DLD1 (cell line): ENCODE measurements around the gene PRPF40A.

Source experiments
- in situ Hi-C: cut with HindIII; loops from 2 replicates; pipeline ENCODE4 v1.10.0; 2017; ENCODE audit warnings: low sequenced_read_pairs

PRPF40A gene

DNA sequence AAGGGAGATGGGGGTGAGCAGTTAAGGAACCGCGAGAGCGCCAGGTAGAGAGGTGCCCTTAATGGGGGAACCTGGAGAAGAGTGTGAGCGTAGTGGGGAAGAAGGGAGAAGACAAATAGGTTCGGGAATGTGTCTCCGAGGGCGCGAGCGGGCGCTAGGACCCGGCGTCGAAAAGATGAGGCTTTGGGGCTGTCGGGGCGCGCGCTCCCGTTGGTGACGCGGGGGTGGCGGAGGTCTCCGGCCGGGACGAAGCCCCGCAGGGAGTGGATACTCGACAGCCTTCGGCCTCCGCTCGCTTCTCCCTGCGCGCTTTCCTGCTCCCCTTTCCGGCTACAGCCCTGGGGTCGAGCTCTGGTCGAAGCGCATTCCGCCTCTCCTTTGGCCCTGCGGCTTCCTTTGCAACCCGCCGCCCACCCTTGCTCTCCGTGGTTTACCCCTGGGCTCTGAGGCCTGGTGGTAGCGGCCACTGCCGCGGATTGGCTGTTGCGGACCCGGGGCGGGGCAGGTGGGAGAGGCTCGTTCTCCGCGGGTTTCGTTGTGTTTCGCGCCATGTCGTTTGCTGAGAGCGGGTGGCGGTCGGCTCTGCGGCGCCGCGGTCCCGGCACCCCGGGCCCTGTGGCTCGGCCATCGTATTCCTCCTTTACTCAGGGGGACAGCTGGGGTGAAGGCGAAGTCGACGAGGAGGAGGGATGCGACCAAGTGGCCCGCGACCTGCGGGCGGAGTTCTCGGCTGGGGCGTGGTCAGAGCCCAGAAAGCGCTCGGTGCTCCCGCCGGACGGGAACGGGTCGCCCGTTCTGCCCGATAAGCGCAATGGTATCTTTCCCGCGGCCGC, 1.0 kb upstream of the PRPF40A start, which contains the start of gene ARL6IP6:
Gene ARL6IP6, plus strand, starts transcription at position 545 of the 833 bp plus-strand sequence. Its CDS starts 5 bp downstream, at position 550.
- in situ Hi-C loops: no loop called here

DNA sequence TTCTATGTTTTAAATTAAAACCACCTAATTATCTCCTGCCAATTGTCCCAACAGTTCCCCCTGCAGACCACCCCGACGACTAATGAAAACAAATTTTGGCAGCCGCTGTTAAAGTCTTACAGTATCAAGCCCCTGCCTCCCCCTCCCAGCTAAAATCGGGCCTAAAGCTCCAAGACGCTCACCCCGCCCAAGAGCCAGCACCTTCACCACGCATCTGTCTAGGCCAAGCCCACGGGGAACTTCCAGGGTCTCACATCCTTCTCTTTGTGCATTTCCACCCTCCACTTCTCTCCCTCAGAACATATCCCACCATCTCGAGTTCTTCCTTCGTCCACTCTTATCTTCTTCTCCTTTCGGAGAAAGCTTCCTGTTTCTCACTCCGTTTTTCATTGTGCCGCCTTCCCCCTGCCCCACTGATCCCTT, 445 bp downstream of the PRPF40A start:
- in situ Hi-C loops: no loop called here

DNA sequence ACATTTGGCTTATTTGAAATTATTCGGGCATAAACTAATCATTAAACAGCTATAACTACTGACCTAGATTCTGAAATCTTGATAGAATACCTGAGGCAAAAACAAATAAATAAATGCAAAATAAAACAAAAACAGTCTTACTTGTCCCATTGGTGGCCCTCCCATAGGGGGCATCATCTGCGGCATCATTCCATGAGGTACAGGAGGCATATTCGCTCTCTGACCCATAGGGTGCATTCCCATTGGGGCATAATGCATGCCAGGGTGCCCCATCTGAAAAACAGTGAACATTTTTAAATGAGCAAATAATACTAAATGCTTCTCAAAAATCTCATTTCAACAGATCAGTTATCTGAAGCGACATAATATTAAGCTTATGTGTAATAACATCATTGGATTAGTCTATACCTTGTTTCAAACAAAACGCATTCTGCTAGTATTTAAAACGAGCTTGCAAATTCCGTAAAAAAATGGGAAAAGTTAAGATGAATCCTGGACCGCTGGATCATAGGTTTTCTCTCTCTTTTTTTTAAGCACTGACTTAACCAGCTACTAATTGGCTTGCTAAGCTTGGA, 1.3 kb downstream of the PRPF40A start:
- in situ Hi-C loops: no loop called here

DNA sequence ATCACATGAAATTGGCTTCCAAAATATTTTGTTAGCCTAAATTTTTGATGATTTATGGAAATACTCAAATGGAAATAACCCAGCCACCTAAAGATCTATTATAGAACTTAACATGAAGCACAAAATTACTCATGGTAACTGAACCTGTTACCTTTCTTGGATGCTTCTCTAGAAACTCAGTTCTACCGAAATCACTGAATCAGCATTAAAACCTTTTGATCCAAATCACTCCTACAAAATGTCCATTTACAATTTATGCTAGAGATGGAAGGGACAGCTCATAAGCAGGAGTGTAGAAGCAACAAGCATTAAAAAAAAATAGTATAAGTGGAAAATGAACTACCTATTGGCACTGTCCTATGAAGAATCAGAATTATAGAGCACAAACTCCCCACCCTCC, 2.1 kb downstream of the PRPF40A start:
- in situ Hi-C loops: no loop called here

DNA sequence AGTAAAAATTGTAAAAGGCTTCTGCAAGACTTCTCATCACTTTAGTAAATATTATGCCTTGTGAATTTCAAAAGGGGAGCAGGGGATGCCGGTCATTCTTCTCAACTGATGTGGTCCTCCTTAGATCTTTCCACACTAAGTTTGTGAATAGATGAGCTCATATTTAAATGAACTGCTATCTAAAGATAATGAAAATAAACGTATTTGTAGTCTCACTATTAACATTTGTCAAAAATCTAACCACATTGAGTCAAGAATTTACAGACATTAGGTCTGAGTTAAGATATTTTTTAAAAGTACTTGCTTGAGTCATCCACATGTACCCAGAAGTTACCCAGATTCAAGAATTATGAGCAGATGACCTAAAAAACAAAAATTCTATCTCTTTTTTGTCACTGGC, 6.5 kb downstream of the PRPF40A start:
- in situ Hi-C loops: no loop called here

- in situ Hi-C loops: no loop called here
These were observed 8.5 kb downstream of the PRPF40A start for GRCh38 chr2:152708742-152709141.

DNA sequence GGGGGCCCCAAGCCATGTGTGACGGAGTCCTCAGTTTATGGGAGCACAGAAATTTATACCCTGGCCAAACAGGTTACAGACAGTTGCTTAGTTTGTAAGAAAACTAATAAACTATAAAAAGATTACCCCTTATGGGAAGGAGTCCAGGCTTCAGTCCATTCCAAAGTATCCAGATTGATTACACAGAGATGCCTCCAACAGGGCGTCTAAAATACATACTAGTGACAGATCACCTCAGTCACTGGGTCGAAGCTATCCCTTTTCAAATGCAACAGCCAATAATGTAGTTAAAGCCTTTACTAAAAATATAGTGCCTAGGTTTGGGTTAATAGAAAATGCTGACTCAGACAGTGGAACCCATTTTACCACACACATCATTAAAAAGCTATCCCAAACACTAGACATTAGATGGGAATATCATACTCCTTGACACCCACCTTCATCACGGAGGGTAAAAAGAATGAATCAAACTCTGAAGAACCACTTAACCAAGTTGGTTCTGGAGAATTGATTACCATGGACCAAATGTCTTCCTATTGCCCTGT, 10.7 kb downstream of the PRPF40A start:
- in situ Hi-C loops: no loop called here

DNA sequence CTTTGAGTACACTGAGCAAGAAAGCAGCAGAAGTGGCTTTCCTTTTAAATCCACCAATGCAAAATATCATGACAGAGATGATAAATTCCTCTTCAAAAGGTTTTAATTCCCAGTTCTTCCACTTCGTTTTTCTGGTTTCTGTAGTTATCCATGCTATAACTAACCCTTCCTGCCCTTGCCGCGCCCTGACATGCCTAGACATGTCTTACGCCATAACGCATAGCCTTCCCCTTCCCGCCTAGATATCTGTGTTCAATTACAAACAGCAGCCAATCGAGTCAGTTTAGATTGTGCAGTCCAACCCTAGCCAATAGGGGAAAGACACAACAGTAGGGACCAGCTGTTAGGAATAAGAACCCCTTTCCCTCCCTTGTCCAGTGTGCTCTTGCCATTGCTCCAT, 16.1 kb downstream of the PRPF40A start:
- in situ Hi-C loops: no loop called here

DNA sequence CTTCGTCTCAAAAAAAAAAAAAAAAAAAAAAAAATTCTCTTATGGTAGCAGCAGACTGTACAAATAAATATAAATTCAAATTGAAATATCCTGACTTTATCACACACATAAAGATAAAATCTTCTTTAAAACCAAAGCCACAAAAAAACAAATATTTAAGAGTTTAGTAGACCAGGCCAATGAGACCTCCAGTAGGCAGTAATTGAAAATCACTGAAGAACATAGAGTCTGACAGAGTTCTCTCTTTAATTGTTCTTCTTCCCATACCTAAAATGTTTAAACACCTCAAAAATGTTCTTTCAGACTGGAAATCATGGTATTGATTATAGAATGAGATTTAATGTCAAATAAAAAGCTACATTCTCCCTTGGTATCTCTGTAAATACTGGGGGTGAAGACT, 20.8 kb downstream of the PRPF40A start:
- in situ Hi-C loops: no loop called here

GRCh38 chr2:152695763-152696162, 21.5 kb downstream of the PRPF40A start:
- in situ Hi-C loops: no loop called here

- in situ Hi-C loops: no loop called here
These were observed 23.1 kb downstream of the PRPF40A start for GRCh38 chr2:152694161-152694661.

GRCh38 chr2:152693033-152693432, 24.2 kb downstream of the PRPF40A start:
- in situ Hi-C loops: no loop called here

DNA sequence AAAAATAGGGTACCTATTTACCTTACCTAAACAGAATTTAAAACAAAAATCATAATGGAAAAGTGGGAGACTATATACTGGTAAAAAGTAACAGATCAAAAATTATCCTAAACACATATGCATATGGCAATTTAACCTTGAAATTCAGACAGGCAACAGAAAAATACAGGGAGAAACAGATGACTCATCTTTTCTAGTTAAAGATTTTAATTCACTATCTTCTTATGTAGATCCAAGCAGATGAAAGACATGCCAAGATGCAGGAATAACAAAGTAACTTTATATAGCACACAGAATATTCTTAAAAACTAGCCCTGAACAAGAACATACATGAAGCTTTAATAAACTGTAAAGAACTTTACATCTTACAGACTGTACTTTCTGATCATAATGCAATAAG, 30.9 kb downstream of the PRPF40A start:
- in situ Hi-C loops: no loop called here

- in situ Hi-C loops: no loop called here
These were observed 33.9 kb downstream of the PRPF40A start for GRCh38 chr2:152683400-152683799.

DNA sequence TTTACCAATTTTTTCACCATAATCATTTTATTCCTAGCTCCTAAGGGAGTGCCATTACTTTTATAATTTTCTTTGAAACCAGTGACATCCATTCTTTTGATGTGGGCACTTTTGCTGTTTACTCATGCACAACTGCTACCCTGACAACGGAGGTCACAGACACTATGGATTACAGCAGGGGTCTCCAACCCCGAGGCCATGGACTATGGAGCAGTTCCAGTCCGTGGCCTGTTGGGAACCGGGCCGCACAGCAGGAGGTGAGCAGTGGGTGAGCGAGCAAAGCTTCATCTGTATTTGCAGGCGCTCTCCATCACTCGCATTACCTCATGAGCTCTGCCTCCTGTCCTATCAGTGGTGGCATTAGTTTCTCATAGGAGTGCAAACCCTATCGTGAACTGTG, 34.6 kb downstream of the PRPF40A start:
- in situ Hi-C loops: no loop called here

DNA sequence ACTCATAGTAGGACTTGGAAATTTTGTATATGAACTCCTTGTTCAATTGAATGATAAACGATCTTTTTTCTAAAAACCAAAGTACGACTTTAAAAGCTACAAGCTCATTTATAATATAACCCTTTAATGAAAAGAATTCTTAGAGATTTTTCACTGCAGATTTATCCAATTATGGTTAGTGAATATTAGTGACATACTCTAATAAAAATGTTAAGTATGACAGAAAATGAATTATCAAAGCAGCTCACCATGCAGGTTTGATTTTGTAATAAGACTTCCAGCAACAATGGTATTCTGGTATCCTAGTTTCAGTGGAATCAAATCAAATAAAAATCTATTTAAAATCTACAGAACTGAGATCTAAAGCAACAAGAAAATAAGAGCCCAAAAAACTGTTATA, 38.5 kb downstream of the PRPF40A start:
- in situ Hi-C loops: no loop called here

DNA sequence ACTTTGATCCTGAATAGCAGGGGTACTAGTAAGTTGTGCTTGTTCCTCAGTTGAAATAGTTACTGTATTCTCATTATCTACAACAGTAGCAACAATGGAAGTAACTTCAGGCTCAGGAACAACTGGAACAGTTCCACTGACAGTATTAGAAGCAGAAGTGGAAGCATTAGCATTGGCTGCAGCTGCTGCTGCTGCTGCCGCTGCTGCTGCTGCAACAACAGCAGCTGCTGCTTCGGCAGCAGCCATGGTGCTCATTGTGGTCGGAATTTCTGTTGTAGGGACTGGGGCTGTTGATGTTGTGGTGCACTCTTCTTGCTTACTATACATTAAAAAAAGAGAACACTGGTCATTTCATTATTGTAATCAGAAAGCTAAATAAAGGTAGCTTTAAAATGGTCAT, 40.8 kb downstream of the PRPF40A start:
- in situ Hi-C loops: no loop called here

DNA sequence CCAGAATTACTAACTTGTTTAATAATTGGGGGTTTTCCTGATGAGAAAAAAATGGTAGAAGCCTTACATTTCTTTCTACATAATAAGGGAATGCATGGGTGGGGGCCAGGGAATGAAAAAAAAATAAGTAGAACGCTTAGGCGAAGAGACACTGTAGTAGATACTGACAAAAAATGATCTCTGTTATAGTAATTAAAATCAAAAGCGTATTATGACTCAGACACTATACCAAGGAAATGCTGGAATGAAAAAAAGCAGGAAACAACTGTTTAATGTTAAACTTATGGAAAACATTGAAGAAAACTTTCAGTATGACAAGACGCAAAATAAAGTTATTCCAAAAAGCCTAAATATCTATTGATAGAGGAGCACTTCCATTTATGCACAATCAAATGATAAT, 42.9 kb downstream of the PRPF40A start:
- in situ Hi-C loops: no loop called here

DNA sequence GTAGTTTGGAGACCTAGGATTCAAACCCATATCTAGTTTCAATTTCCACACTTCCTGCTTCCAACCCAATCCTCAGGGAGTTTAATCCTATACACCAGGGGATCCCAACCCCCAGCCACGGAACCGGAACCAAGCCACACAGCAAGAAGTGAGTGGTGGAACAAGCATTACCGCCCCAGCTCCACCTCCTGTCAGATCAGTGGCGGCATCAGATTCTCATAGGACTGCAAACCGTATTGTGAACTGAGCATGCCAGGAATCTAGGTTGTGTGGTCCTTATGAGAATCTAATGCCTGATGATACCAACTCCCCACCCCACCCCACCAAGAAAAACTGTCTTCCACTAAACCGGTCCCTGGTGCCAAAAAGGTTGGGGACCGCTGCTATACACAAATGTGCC, 52.5 kb downstream of the PRPF40A start:
- in situ Hi-C loops: no loop called here

DNA sequence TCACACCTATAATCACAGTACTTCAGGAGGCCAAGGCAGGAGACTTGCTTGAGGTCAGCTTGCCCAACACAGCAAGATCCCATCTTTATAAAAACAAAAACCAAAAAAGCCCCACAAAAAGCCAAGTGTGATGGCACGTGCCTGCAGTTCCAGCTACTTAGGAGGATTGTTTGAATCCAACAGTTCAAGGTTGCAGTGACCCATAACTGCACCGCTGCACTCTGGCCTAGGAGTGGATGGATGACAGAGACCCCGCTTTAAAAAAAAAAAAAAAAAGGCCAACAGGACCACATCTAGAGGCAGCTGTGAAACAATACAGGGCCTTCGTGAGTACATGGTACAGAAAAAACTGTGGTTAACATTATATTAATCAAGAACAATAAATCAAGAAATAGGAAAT, 56.2 kb downstream of the PRPF40A start:
- in situ Hi-C loops: no loop called here

DNA sequence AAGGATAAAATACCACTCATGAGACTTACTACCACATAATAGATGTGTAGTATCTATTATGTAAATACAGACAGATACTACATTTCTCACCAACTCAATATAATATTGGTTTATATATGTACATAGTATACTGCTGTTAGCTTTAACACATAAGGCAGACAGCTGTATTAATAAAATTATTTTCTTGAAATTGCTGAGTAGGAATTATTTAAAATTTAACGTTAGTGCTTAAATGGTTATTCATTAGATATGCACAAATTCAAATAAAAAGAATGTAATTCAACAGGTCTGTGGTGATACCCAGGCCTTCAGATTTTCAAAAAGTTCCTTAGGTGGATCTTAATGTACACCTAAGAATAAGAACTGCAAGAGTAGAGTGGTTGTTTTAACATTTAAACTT, 59.0 kb downstream of the PRPF40A start:
- in situ Hi-C loops: no loop called here

DNA sequence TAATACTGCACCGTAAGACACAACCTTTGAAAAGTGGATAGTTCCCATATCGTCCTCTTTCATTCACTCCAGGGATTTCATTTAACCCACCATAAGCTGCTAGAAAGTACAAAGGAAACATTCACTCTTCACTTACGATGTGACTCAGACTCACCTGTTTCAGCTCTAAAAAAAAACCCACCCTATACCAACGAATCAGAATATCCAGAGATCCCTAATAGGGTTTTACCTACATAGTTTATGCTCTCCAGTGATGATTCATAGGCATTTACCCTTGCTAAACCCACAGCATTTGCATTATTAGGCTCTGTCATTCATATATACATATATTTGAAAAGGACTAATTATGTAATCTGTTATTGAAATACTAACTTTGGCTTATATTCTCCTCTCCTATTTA, 60.2 kb downstream of the PRPF40A start:
- in situ Hi-C loops: no loop called here
